SK-N-SH treated with all-trans-retinoic acid at 6 μM for 48 hours (cell line): ENCODE results near the gene FOLR2.

Source experiments
- ATAC-seq: fragments of 200-7000 bp; cut with Tn5 transposase; 3 replicates; pipeline ENCODE4 v1.9.1; 2020; ENCODE audit warnings: mild to moderate bottlenecking, moderate library complexity
- ARNTL ChIP-seq: fragments of 450-650 bp; formaldehyde crosslinking; IDR thresholded peaks from 2 replicates; pipeline ENCODE4 v1.5.0; 2020; ENCODE audit warnings: low read depth, mild to moderate bottlenecking, moderate library complexity, borderline replicate concordance
- BACH2 ChIP-seq: fragments of 250-450 bp; sonication (Bioruptor Pico); IDR thresholded peaks from 2 replicates; pipeline ENCODE4 v1.9.0; 2021; ENCODE audit warnings: mild to moderate bottlenecking, borderline replicate concordance
- CSDC2 ChIP-seq: fragments of 250-450 bp; sonication (Bioruptor Pico); IDR thresholded peaks from 2 replicates; pipeline ENCODE4 v1.5.0; 2020; ENCODE audit warnings: mild to moderate bottlenecking, moderate library complexity
- ESRRG ChIP-seq: fragments of 250-450 bp; sonication (Bioruptor Pico); IDR thresholded peaks from 2 replicates; pipeline ENCODE4 v1.6.1; 2021; ENCODE audit warnings: mild to moderate bottlenecking
- GLIS3 ChIP-seq: fragments of 250-450 bp; sonication (Bioruptor Pico); IDR thresholded peaks from 2 replicates; pipeline ENCODE4 v1.5.0; 2020; ENCODE audit warnings: mild to moderate bottlenecking, moderate library complexity
- OSR1 ChIP-seq: fragments of 250-450 bp; sonication (Bioruptor Pico); IDR thresholded peaks from 2 replicates; pipeline ENCODE4 v1.8.0; 2022; ENCODE audit warnings: moderate library complexity, mild to moderate bottlenecking, inconsistent platforms
- RARB ChIP-seq: fragments of 250-450 bp; sonication (Bioruptor Pico); IDR thresholded peaks from 2 replicates; pipeline ENCODE4 v1.8.0; 2021; ENCODE audit warnings: mild to moderate bottlenecking, moderate library complexity
- SNAI2 ChIP-seq: fragments of 250-450 bp; sonication (Bioruptor Pico); IDR thresholded peaks from 2 replicates; pipeline ENCODE4 v1.5.0; 2020; ENCODE audit warnings: mild to moderate bottlenecking, moderate library complexity
- TCF4 ChIP-seq: fragments of 250-450 bp; sonication (Bioruptor Pico); IDR thresholded peaks from 2 replicates; pipeline ENCODE4 v1.8.0; 2021; ENCODE audit warnings: mild to moderate bottlenecking, moderate library complexity, borderline replicate concordance
- ZC3H10 ChIP-seq: fragments of 250-450 bp; sonication (Bioruptor Pico); IDR thresholded peaks from 2 replicates; pipeline ENCODE4 v1.5.1; 2021; ENCODE audit warnings: mild to moderate bottlenecking, moderate library complexity
- ZFP3 ChIP-seq: fragments of 250-450 bp; sonication (Bioruptor Pico); IDR thresholded peaks from 2 replicates; pipeline ENCODE4 v1.5.0; 2020; ENCODE audit warnings: mild to moderate bottlenecking, moderate library complexity
- ZNF565 ChIP-seq: fragments of 450-650 bp; formaldehyde crosslinking; conservative IDR thresholded peaks from 2 replicates; pipeline ENCODE4 v1.5.0; 2020; ENCODE audit warnings: low read depth, mild to moderate bottlenecking, moderate library complexity
- ZNF70 ChIP-seq: fragments of 450-650 bp; formaldehyde crosslinking; IDR thresholded peaks from 2 replicates; pipeline ENCODE4 v1.5.0; 2020; ENCODE audit warnings: mild to moderate bottlenecking, moderate library complexity
- ZNF8 ChIP-seq: fragments of 450-650 bp; formaldehyde crosslinking; IDR thresholded peaks from 2 replicates; pipeline ENCODE4 v1.5.0; 2020; ENCODE audit warnings: mild to moderate bottlenecking, moderate library complexity
- TF ChIP-seq, protein P1 (sequence below): fragments of 250-450 bp; sonication (Bioruptor Pico); IDR thresholded peaks from 2 replicates; pipeline ENCODE4 v1.5.0; 2020; ENCODE audit warnings: mild to moderate bottlenecking, moderate library complexity
- TF ChIP-seq, protein P2 (sequence below): fragments of 250-450 bp; sonication (Bioruptor Pico); IDR thresholded peaks from 2 replicates; pipeline ENCODE4 v1.5.1; 2020; ENCODE audit warnings: low read depth, mild to moderate bottlenecking, moderate library complexity
- TF ChIP-seq, protein P3 (sequence below): fragments of 250-450 bp; sonication (Bioruptor Pico); IDR thresholded peaks from 2 replicates; pipeline ENCODE4 v1.8.0; 2020; ENCODE audit warnings: mild to moderate bottlenecking, moderate library complexity, borderline replicate concordance
- TF ChIP-seq, protein P4 (sequence below): fragments of 250-450 bp; sonication (Bioruptor Pico); IDR thresholded peaks from 2 replicates; pipeline ENCODE4 v1.5.1; 2021; ENCODE audit warnings: mild to moderate bottlenecking, moderate library complexity

The FOLR2 gene

DNA sequence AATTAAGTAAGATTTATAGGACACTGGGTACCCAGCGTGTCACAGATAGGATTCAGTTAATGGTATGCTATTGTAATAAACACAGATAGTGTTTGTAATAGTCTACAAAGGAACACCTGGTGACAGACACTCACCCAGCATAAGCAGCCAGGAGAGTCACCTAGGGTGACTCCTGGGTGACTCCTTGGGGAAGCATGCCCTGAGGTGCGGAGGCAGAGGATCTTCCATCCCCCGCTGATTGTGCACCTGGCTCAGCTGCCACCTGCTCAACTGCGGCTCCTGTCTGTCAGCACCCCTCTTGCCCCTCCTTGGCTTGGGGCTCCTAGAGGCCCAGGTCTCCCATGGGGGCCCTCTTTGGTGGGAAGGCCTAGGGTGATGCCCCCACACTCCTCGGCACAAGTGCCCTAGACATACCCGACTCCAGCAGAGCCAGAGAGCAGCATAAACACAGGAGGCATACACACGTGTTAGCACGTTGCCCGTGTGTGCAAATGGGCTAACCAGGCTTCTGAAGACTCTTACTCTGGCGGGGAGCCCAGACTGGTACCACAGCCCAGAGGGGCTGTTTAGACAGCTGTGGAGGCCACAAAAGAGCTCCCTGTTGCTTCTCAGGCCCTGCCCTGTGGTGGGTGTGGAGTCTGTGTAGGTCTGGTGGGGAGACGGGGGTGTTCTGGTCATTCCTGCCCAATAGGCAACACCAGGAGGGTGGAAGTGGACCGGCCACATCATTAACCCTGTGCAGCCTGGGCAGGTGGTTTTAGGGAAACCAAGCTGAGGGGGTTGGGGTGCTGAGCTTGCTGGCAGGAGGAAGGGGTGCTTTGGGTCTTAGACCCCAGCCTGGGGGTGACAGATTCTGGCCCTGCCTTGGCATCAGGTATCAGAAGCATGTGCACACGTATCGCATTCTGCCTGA lies 11.0 kb downstream of the FOLR2 start:
- no peak for TF ChIP-seq GLIS3 (CRISPR knock-in tag)
- no peak for TF ChIP-seq BACH2 (CRISPR knock-in tag)
- TF ChIP-seq, protein P1, sequence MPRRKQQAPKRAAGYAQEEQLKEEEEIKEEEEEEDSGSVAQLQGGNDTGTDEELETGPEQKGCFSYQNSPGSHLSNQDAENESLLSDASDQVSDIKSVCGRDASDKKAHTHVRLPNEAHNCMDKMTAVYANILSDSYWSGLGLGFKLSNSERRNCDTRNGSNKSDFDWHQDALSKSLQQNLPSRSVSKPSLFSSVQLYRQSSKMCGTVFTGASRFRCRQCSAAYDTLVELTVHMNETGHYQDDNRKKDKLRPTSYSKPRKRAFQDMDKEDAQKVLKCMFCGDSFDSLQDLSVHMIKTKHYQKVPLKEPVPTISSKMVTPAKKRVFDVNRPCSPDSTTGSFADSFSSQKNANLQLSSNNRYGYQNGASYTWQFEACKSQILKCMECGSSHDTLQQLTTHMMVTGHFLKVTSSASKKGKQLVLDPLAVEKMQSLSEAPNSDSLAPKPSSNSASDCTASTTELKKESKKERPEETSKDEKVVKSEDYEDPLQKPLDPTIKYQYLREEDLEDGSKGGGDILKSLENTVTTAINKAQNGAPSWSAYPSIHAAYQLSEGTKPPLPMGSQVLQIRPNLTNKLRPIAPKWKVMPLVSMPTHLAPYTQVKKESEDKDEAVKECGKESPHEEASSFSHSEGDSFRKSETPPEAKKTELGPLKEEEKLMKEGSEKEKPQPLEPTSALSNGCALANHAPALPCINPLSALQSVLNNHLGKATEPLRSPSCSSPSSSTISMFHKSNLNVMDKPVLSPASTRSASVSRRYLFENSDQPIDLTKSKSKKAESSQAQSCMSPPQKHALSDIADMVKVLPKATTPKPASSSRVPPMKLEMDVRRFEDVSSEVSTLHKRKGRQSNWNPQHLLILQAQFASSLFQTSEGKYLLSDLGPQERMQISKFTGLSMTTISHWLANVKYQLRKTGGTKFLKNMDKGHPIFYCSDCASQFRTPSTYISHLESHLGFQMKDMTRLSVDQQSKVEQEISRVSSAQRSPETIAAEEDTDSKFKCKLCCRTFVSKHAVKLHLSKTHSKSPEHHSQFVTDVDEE (CRISPR knock-in tag) = no peak
- TF ChIP-seq, protein P2, sequence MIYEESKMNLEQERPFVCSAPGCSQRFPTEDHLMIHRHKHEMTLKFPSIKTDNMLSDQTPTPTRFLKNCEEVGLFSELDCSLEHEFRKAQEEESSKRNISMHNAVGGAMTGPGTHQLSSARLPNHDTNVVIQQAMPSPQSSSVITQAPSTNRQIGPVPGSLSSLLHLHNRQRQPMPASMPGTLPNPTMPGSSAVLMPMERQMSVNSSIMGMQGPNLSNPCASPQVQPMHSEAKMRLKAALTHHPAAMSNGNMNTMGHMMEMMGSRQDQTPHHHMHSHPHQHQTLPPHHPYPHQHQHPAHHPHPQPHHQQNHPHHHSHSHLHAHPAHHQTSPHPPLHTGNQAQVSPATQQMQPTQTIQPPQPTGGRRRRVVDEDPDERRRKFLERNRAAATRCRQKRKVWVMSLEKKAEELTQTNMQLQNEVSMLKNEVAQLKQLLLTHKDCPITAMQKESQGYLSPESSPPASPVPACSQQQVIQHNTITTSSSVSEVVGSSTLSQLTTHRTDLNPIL = no peak
- no peak for TF ChIP-seq SNAI2 (CRISPR knock-in tag)
- TF ChIP-seq ZNF565 (CRISPR knock-in tag) = no peak
- no peak for TF ChIP-seq ESRRG (CRISPR knock-in tag)
- no peak for TF ChIP-seq ARNTL (CRISPR knock-in tag)
- TF ChIP-seq RARB = no peak
- TF ChIP-seq ZNF8 (CRISPR knock-in tag) = no peak
- TF ChIP-seq, protein P3, sequence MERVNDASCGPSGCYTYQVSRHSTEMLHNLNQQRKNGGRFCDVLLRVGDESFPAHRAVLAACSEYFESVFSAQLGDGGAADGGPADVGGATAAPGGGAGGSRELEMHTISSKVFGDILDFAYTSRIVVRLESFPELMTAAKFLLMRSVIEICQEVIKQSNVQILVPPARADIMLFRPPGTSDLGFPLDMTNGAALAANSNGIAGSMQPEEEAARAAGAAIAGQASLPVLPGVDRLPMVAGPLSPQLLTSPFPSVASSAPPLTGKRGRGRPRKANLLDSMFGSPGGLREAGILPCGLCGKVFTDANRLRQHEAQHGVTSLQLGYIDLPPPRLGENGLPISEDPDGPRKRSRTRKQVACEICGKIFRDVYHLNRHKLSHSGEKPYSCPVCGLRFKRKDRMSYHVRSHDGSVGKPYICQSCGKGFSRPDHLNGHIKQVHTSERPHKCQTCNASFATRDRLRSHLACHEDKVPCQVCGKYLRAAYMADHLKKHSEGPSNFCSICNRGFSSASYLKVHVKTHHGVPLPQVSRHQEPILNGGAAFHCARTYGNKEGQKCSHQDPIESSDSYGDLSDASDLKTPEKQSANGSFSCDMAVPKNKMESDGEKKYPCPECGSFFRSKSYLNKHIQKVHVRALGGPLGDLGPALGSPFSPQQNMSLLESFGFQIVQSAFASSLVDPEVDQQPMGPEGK (CRISPR knock-in tag) = no peak
- TF ChIP-seq, protein P4, sequence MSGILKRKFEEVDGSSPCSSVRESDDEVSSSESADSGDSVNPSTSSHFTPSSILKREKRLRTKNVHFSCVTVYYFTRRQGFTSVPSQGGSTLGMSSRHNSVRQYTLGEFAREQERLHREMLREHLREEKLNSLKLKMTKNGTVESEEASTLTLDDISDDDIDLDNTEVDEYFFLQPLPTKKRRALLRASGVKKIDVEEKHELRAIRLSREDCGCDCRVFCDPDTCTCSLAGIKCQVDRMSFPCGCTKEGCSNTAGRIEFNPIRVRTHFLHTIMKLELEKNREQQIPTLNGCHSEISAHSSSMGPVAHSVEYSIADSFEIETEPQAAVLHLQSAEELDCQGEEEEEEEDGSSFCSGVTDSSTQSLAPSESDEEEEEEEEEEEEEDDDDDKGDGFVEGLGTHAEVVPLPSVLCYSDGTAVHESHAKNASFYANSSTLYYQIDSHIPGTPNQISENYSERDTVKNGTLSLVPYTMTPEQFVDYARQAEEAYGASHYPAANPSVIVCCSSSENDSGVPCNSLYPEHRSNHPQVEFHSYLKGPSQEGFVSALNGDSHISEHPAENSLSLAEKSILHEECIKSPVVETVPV (CRISPR knock-in tag) = no peak
- TF ChIP-seq ZFP3 = no peak
- no peak for ATAC-seq

DNA sequence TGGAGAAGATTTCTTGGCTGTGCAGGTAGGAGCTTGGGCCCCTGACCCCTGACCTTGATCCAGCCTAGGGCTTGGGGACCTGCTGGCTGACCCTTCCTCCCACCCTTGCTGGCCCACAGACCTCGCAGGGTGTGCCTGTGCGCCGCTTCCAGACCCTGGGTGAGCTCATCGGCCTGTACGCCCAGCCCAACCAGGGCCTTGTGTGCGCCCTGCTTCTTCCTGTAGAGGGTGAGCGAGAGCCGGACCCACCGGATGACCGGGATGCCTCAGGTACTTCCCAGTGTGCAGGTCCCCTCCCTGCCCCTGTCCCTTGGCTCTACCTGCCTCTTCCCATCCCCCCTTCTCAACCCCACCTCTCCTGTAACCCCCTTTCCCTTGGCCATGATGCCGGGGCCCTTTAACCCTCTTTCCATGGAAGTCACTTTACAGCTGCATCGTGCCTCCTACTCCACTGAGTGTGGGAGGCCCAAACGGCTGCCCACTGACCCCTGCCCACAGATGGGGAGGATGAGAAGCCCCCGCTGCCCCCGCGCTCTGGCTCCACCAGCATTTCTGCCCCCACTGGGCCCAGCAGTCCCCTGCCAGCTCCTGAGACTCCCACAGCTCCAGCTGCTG lies 11.7 kb downstream of the FOLR2 start:
- no peak for ATAC-seq
- TF ChIP-seq, protein P1 (CRISPR knock-in tag) = no peak
- TF ChIP-seq, protein P4 (CRISPR knock-in tag) = no peak
- no peak for TF ChIP-seq ZNF70 (CRISPR knock-in tag)
- TF ChIP-seq OSR1 (CRISPR knock-in tag) = no peak
- no peak for TF ChIP-seq ZC3H10
- no peak for TF ChIP-seq ARNTL (CRISPR knock-in tag)
- no peak for TF ChIP-seq ZFP3
- TF ChIP-seq, protein P3 (CRISPR knock-in tag) = no peak
- TF ChIP-seq CSDC2 (CRISPR knock-in tag) = no peak
- TF ChIP-seq ZNF8 (CRISPR knock-in tag) = no peak
- TF ChIP-seq GLIS3 (CRISPR knock-in tag) = no peak
- TF ChIP-seq, protein P2 = no peak
- TF ChIP-seq RARB = no peak
- TF ChIP-seq ESRRG (CRISPR knock-in tag) = no peak
- TF ChIP-seq ZNF565 (CRISPR knock-in tag) = no peak
- TF ChIP-seq TCF4 (CRISPR knock-in tag) = no peak
- TF ChIP-seq, all 23 proteins: peak for 0
